ENCODE measurements around the gene PBX1. TPM values are rescaled to one million over a fixed set of nuclear protein-coding genes. Genes with fewer than 3 reads are reported as not detected.

Gene PBX1
- total and polyA plus RNA-seq, 10 of the 15 experiments (the other 5 are each of a cell fraction or from before 2014, with no cell fraction given) = 0.05 to 0.28 (median 0.11) TPM; not detected in 5

DNA sequence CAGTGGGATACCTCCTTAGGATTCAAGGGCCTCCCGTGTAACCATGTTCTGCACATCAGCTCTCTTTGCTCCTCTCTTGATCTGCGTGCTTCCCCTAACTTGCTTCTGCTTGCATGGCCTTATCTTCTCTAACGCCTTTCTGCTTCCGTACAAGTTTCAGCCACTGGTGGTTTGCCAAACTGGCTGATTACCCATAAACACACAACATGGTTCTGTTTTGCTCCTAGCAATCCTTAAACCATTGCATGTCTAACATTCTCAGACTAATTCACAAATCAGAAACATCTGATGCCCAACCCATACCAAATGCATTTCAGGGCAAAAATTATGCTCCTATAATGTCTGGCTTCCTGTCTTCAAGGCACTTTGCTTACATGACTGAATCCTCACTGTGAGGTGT is 166.4 kb downstream of the PBX1 start (continued):
- no peak for TF ChIP-seq ZNF207 (IDR thresholded peaks at IDR 0.05; ENCODE audit: borderline replicate concordance)
- TF ChIP-seq, protein P1, sequence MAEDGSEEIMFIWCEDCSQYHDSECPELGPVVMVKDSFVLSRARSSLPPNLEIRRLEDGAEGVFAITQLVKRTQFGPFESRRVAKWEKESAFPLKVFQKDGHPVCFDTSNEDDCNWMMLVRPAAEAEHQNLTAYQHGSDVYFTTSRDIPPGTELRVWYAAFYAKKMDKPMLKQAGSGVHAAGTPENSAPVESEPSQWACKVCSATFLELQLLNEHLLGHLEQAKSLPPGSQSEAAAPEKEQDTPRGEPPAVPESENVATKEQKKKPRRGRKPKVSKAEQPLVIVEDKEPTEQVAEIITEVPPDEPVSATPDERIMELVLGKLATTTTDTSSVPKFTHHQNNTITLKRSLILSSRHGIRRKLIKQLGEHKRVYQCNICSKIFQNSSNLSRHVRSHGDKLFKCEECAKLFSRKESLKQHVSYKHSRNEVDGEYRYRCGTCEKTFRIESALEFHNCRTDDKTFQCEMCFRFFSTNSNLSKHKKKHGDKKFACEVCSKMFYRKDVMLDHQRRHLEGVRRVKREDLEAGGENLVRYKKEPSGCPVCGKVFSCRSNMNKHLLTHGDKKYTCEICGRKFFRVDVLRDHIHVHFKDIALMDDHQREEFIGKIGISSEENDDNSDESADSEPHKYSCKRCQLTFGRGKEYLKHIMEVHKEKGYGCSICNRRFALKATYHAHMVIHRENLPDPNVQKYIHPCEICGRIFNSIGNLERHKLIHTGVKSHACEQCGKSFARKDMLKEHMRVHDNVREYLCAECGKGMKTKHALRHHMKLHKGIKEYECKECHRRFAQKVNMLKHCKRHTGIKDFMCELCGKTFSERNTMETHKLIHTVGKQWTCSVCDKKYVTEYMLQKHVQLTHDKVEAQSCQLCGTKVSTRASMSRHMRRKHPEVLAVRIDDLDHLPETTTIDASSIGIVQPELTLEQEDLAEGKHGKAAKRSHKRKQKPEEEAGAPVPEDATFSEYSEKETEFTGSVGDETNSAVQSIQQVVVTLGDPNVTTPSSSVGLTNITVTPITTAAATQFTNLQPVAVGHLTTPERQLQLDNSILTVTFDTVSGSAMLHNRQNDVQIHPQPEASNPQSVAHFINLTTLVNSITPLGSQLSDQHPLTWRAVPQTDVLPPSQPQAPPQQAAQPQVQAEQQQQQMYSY (CRISPR knock-in tag; IDR thresholded peaks at IDR 0.05) = no peak
- no peak for TF ChIP-seq BRCA1 (IDR thresholded peaks at IDR 0.05; ENCODE audit: low read depth, low read length)
- TF ChIP-seq, protein P2, sequence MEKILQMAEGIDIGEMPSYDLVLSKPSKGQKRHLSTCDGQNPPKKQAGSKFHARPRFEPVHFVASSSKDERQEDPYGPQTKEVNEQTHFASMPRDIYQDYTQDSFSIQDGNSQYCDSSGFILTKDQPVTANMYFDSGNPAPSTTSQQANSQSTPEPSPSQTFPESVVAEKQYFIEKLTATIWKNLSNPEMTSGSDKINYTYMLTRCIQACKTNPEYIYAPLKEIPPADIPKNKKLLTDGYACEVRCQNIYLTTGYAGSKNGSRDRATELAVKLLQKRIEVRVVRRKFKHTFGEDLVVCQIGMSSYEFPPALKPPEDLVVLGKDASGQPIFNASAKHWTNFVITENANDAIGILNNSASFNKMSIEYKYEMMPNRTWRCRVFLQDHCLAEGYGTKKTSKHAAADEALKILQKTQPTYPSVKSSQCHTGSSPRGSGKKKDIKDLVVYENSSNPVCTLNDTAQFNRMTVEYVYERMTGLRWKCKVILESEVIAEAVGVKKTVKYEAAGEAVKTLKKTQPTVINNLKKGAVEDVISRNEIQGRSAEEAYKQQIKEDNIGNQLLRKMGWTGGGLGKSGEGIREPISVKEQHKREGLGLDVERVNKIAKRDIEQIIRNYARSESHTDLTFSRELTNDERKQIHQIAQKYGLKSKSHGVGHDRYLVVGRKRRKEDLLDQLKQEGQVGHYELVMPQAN (conservative IDR thresholded peaks at IDR 0.05) = no peak
- TF ChIP-seq, protein P3, sequence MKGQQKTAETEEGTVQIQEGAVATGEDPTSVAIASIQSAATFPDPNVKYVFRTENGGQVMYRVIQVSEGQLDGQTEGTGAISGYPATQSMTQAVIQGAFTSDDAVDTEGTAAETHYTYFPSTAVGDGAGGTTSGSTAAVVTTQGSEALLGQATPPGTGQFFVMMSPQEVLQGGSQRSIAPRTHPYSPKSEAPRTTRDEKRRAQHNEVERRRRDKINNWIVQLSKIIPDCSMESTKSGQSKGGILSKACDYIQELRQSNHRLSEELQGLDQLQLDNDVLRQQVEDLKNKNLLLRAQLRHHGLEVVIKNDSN (IDR thresholded peaks at IDR 0.05; ENCODE audit: borderline replicate concordance, extremely low read length, insufficient read depth, low read depth, low read length) = no peak
- TF ChIP-seq, protein P4, sequence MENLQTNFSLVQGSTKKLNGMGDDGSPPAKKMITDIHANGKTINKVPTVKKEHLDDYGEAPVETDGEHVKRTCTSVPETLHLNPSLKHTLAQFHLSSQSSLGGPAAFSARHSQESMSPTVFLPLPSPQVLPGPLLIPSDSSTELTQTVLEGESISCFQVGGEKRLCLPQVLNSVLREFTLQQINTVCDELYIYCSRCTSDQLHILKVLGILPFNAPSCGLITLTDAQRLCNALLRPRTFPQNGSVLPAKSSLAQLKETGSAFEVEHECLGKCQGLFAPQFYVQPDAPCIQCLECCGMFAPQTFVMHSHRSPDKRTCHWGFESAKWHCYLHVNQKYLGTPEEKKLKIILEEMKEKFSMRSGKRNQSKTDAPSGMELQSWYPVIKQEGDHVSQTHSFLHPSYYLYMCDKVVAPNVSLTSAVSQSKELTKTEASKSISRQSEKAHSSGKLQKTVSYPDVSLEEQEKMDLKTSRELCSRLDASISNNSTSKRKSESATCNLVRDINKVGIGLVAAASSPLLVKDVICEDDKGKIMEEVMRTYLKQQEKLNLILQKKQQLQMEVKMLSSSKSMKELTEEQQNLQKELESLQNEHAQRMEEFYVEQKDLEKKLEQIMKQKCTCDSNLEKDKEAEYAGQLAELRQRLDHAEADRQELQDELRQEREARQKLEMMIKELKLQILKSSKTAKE (IDR thresholded peaks at IDR 0.05; ENCODE audit: low read depth, poor library complexity, severe bottlenecking) = no peak
- no peak for TF ChIP-seq HDGF (IDR thresholded peaks at IDR 0.05)
- TF ChIP-seq RELA (IDR thresholded peaks at IDR 0.05; ENCODE audit: borderline replicate concordance, partially characterized antibody) = no peak
- no peak for TF ChIP-seq ATF7 (IDR thresholded peaks at IDR 0.05; ENCODE audit: low read depth)
- no peak for TF ChIP-seq NFIC (IDR thresholded peaks at IDR 0.05; ENCODE audit: low read depth, low read length)
- TF ChIP-seq MYC (IDR thresholded peaks at IDR 0.05; ENCODE audit: insufficient read depth, insufficient read length, insufficient replicate concordance, low read length, severe bottlenecking) = no peak
- TF ChIP-seq POLR2AphosphoS2 (IDR thresholded peaks at IDR 0.05; ENCODE audit: low read depth, low read length) = no peak
